HepG2 (cell line): Measurements from ENCODE around the gene NUP214. TPM values are rescaled to one million over a fixed set of nuclear protein-coding genes. Genes with fewer than 3 reads are reported as not detected.

Experiments
- ATAC-seq: fragments of 200-7000 bp; cut with Tn5 transposase; 3 replicates; pipeline ENCODE4 v1.9.1; 2020; ENCODE audit warnings: mild to moderate bottlenecking, moderate library complexity
- BruUV-seq: library from RNA; stranded (reverse); fragments of 400-500 nt; replicated peaks from 2 replicates; lab custom pipeline; 2021; lab: Mats Ljungman, UMichigan
- CTCF ChIA-PET: fragments of 300-600 bp; formaldehyde crosslinking; extraction: SDS; loops from one replicate; lab custom pipeline; 2021; ENCODE audit warnings: low total read pairs, inconsistent platforms, low intra/inter-chr PET ratio; lab: Yijun Ruan, JAX
- POLR2A ChIA-PET: fragments of 350-600 bp; sonication (Branson Sonifier 250); formaldehyde crosslinking; loops from one replicate; lab custom pipeline; 2020; ENCODE audit warnings: antibody characterized with exemption, inconsistent platforms; lab: Yijun Ruan, JAX
- DNase-seq: peaks from one replicate; pipeline ENCODE4 v3.0.0-alpha.2; 2015; ENCODE audit warnings: low spot score
- FAIRE-seq: peaks from 3 replicates; lab custom pipeline; 2011; peaks lifted over from hg19 to GRCh38; lab: Jason Lieb, UNC
- H2AFZ ChIP-seq: one replicate; pipeline ENCODE4 v1.6.1; 2011; ENCODE audit warnings: low read length, inconsistent platforms
- H3K27ac ChIP-seq: fragments of 300-600 bp; 3 replicates; pipeline ENCODE4 v1.8.0; 2011; ENCODE audit warnings: mixed run types, mild to moderate bottlenecking, mixed read lengths, low read length, inconsistent platforms; ENCODE audit not compliant: insufficient read depth; ENCODE audit errors: extremely low read length
- H3K27me3 ChIP-seq, 2 experiments: fragments of 200-600 bp in 1 of 2; 2 replicates in 1 of 2; 3 replicates in 1 of 2; pipeline versions ENCODE4 v1.6.0 to v1.8.0; 2011; ENCODE audit warnings: low read length in 2 of 2, mild to moderate bottlenecking in 2 of 2, moderate library complexity in 2 of 2, inconsistent platforms in 1 of 2; ENCODE audit not compliant: insufficient read depth in 2 of 2, control insufficient read depth in 1 of 2
- H3K36me3 ChIP-seq, 2 experiments: fragments of 200-600 bp in 1 of 2; replicated peaks in 1 of 2; 2 replicates in 1 of 2; 3 replicates in 1 of 2; pipeline versions ENCODE4 v1.5.1 to v1.8.0; 2011; ENCODE audit warnings: low read length in 2 of 2, inconsistent platforms in 1 of 2; ENCODE audit not compliant: insufficient read depth in 2 of 2, control insufficient read depth in 1 of 2
- H3K4me1 ChIP-seq: 2 replicates; pipeline ENCODE4 v1.5.1; 2012; ENCODE audit warnings: low read length, inconsistent platforms; ENCODE audit not compliant: insufficient read depth
- H3K4me2 ChIP-seq: 2 replicates; pipeline ENCODE4 v1.6.0; 2011; ENCODE audit warnings: low read depth, low read length, inconsistent platforms
- H3K4me3 ChIP-seq, 3 experiments: fragments of 200-600 bp in 1 of 3; sonication (generic), shearing (Covaris generic) in 1 of 3; replicated peaks in 1 of 3; 2 replicates each; pipeline ENCODE4 v1.5.1; 2011 to 2016; ENCODE audit warnings: low read length in 3 of 3, inconsistent platforms in 2 of 3, low read depth in 2 of 3, mild to moderate bottlenecking in 2 of 3, control low read depth in 1 of 3, mixed read lengths in 1 of 3; ENCODE audit not compliant: insufficient read depth in 1 of 3
- H3K79me2 ChIP-seq: one replicate; pipeline ENCODE4 v1.6.1; 2011; ENCODE audit warnings: low read length, inconsistent platforms; ENCODE audit not compliant: insufficient read depth
- H3K9ac ChIP-seq: 2 replicates; pipeline ENCODE4 v1.6.0; 2011; ENCODE audit warnings: mild to moderate bottlenecking, low read depth, low read length, inconsistent platforms; ENCODE audit not compliant: insufficient read depth
- H3K9me3 ChIP-seq: 2 replicates; pipeline ENCODE4 v1.5.1; 2012; ENCODE audit warnings: mild to moderate bottlenecking, low read length
- H4K20me1 ChIP-seq: 2 replicates; pipeline ENCODE4 v1.6.0; 2011; ENCODE audit warnings: inconsistent platforms, mild to moderate bottlenecking, low read length, moderate library complexity; ENCODE audit not compliant: insufficient read depth
- FOXA1 ChIP-seq, 2 experiments: fragments of 450-650 bp in 1 of 2; sonication (generic) in 1 of 2; formaldehyde crosslinking in 1 of 2; IDR thresholded peaks; 2 replicates each; pipeline versions ENCODE4 v1.4.0 to v1.6.1; 2016 to 2020; ENCODE audit warnings: missing genetic modification reagents in 1 of 2
- MED8 ChIP-seq: sonication (generic); formaldehyde crosslinking; IDR thresholded peaks from 2 replicates; pipeline ENCODE4 v1.8.1; 2023; ENCODE audit warnings: mild to moderate bottlenecking, missing genetic modification reagents; ENCODE audit not compliant: insufficient replicate concordance
- ZNF235 ChIP-seq: sonication (generic); formaldehyde crosslinking; IDR thresholded peaks from 2 replicates; pipeline ENCODE4 v1.8.1; 2023; ENCODE audit warnings: mild to moderate bottlenecking, missing genetic modification reagents, borderline replicate concordance
- ZNF350 ChIP-seq: sonication (generic); formaldehyde crosslinking; IDR thresholded peaks from 2 replicates; pipeline ENCODE4 v1.4.0; 2020; ENCODE audit warnings: mild to moderate bottlenecking, low read depth, missing genetic modification reagents, borderline replicate concordance
- ZNF614 ChIP-seq: IDR thresholded peaks from 2 replicates; pipeline ENCODE4 v1.6.1; 2018; ENCODE audit warnings: missing biosample characterization, missing genetic modification reagents, inconsistent platforms, borderline replicate concordance
- ZSCAN30 ChIP-seq: sonication (generic); formaldehyde crosslinking; IDR thresholded peaks from 2 replicates; pipeline ENCODE4 v1.5.0; 2020; ENCODE audit warnings: mild to moderate bottlenecking, missing genetic modification reagents
- WGBS: methylation state at CpG from one replicate; pipeline ENCODE4 v1.1.6; 2017; ENCODE audit warnings: low lambda C conversion rate; 5-methylcytosine and 5-hydroxymethylcytosine counted together
- in situ Hi-C: cut with HindIII; loops from 2 replicates; pipeline ENCODE4 v1.10.0; 2017; ENCODE audit warnings: low pct_unique_long_range_greater_than_20kb; ENCODE audit not compliant: extremely low pct_ligation_motif_present
- intact Hi-C: fragments of 100-400 bp; cut with micrococcal nuclease; formaldehyde crosslinking; loops from one replicate; pipeline ENCODE4 v1.10.0; 2022; ENCODE audit not compliant: unreplicated experiment
- polyA plus RNA-seq, 8 experiments: library from polyadenylated mRNA; depleted of rRNA in 3 of 8; stranded (reverse) in 7 of 8; unstranded in 1 of 8; fragments of >200 nt; fragmentation: Illumina TruSeq in 4 of 8; extraction: Trizol in 4 of 8; gene quantifications; 2 replicates each; pipeline versions ENCODE4 v1.2.1 to v1.2.3, GENCODE V29; 2011 to 2016; ENCODE audit warnings: low read depth in 4 of 8, missing spikeins in 1 of 8, mixed read lengths in 1 of 8; ENCODE audit not compliant: insufficient read depth in 1 of 8
- total RNA-seq, 5 experiments: library from RNA; depleted of rRNA; stranded (reverse); fragments of >200 nt; fragmentation: Illumina TruSeq; extraction: Trizol; gene quantifications; 2 replicates each; pipeline ENCODE4 v1.2.3, GENCODE V29; 2016; ENCODE audit warnings: low read depth in 1 of 5
- TF ChIP-seq, protein P1 (sequence below): sonication (generic); formaldehyde crosslinking; IDR thresholded peaks from 2 replicates; pipeline ENCODE4 v1.5.1; 2020; ENCODE audit warnings: mild to moderate bottlenecking, moderate library complexity, missing genetic modification reagents

Gene NUP214
- total and polyA plus RNA-seq, 2 of the 13 experiments (the other 11 are each of a cell fraction or from before 2014, with no cell fraction given): 8.4 to 16.0 TPM

GRCh38 chr9:131160416-131161112 is 35.2 kb downstream of the NUP214 start:
- FAIRE-seq (no peak), DNase-seq (no peak), ATAC-seq (no peak)
- intact Hi-C loops: no loop called here
- H3K79me2 ChIP-seq: peaks cover 3% of the 10 kb centered on the region
- H4K20me1 ChIP-seq: no peaks in the 10 kb centered on the region
- 100% methylated on average over 1 of the region's 1 CpG for WGBS
- no peak overlapping the region for H3K9ac ChIP-seq
- ChIA-PET CTCF (no interaction called here), POLR2A (no interaction called here)
- H3K9me3 ChIP-seq: no peaks in the 10 kb centered on the region
- in situ Hi-C loops: no loop called here
- no peak overlapping the region for H3K27ac ChIP-seq
- no peaks in the 10 kb centered on the region for H3K4me1 ChIP-seq
- no peaks in the 10 kb centered on the region for H3K27me3 ChIP-seq
- H2AFZ ChIP-seq: no peak overlapping the region
- H3K4me3 ChIP-seq: no peak overlapping the region
- H3K36me3 ChIP-seq: peaks cover 15 to 74% of the 10 kb centered on the region in 2 experiments; a peak in 4 of 5 replicates
- BruUV-seq: no TSS peak
- TF ChIP-seq ZNF235 (CRISPR knock-in tag) (no peak), ZNF614 (no peak), MED8 (CRISPR knock-in tag) (no peak), ZNF350 (CRISPR knock-in tag) (no peak), FOXA1 (IDR thresholded peaks at IDR 0.05) (no peak), FOXA1 (CRISPR knock-in tag; IDR thresholded peaks at IDR 0.05) (no peak), ZSCAN30 (no peak)
- TF ChIP-seq, protein P1, sequence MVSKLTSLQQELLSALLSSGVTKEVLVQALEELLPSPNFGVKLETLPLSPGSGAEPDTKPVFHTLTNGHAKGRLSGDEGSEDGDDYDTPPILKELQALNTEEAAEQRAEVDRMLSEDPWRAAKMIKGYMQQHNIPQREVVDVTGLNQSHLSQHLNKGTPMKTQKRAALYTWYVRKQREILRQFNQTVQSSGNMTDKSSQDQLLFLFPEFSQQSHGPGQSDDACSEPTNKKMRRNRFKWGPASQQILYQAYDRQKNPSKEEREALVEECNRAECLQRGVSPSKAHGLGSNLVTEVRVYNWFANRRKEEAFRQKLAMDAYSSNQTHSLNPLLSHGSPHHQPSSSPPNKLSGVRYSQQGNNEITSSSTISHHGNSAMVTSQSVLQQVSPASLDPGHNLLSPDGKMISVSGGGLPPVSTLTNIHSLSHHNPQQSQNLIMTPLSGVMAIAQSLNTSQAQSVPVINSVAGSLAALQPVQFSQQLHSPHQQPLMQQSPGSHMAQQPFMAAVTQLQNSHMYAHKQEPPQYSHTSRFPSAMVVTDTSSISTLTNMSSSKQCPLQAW (CRISPR knock-in tag): no peak
- no peak overlapping the region for H3K4me2 ChIP-seq
